Measurements from ENCODE around the gene MMP14. TPM values are rescaled to one million over a fixed set of nuclear protein-coding genes. Genes with fewer than 3 reads are reported as not detected.

The MMP14 gene
- total and polyA plus RNA-seq, 2 of the 8 experiments (the other 6 are each of a cell fraction or from before 2014, with no cell fraction given) = 58.2 to 86.8 TPM

DNA sequence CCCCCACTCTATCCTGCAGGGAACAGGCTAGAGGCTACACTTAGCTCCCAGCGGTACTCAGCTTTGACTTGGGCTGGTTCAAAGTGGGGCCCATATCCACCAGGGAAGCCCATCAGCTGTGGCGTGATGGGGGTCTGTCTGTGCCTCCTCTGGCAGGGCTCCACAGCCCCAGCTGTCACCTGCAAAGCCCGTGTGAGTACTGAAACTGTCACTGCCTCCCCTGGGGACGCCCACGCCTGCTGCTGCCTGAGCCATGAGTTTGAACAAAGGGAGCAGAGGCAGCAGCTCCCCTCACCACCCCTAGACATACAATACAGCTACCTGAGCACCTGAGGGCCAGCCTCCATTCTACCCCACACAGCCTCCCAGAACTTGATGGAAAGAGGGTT lies 51.6 kb downstream of the MMP14 start (continued):
- no peak for TF ChIP-seq TBP (IDR thresholded peaks at IDR 0.05; ENCODE audit: low read depth, low read length)
- TF ChIP-seq TAF1 (IDR thresholded peaks at IDR 0.05; ENCODE audit: low read depth, low read length) = no peak
- no peak for TF ChIP-seq PHF8 (conservative IDR thresholded peaks at IDR 0.05; ENCODE audit: low read depth, low read length)
- no peak for TF ChIP-seq CBX8 (IDR thresholded peaks at IDR 0.05; ENCODE audit: borderline replicate concordance, low read depth, low read length)
- no peak for TF ChIP-seq CEBPB (IDR thresholded peaks at IDR 0.05; ENCODE audit: low read depth, low read length)

Data from H1 (cell line).